GM12872 (cell line): ENCODE results near the gene LRRTM3.

Experiments used
- CTCF ChIP-seq: IDR thresholded peaks from 3 replicates; pipeline ENCODE4 v1.5.1; 2011; ENCODE audit warnings: low read depth, mild to moderate bottlenecking, low read length, moderate library complexity; ENCODE audit not compliant: insufficient read depth

Gene LRRTM3

GRCh38 chr10:66980246-66980815 lies 54.5 kb downstream of the LRRTM3 start:
- no peak for TF ChIP-seq CTCF

GRCh38 chr10:66981361-66982052 lies 55.7 kb downstream of the LRRTM3 start:
- no peak for TF ChIP-seq CTCF

- TF ChIP-seq CTCF: no peak
Observed at GRCh38 chr10:66982053-66982420, 56.2 kb downstream of the LRRTM3 start.

DNA sequence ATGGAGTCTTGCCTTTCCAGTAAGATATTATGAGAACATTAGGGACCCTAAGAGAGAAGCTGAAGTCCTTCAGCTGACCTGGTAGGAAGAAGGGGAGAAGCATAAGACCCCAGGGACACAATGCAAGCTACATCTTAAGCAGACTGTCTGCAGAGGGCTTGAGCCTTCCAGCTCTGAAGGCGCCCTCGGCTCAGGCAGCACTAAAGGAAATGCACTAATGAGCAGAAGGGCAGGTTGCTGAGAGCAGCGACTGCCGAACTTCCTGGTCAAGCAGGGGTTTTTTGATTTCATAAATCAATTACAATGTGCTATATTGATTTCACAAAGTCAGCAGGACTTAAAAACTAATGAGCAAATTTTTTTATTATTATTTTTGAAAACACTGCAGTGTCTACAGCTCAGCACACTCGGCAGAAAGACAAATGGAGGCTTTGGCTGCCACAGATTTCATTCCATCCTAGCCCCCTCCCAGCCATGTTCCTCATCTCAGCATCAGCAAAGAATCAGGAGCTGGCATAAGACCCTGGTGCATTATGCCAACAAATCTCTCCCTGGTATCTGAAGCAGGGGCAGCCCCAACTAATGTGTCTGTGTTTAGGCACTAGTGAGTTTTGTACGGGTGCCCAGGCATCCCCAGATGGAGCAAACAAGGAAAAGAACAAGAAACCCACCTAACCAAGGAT lies 57.1 kb downstream of the LRRTM3 start:
- no peak for TF ChIP-seq CTCF

DNA sequence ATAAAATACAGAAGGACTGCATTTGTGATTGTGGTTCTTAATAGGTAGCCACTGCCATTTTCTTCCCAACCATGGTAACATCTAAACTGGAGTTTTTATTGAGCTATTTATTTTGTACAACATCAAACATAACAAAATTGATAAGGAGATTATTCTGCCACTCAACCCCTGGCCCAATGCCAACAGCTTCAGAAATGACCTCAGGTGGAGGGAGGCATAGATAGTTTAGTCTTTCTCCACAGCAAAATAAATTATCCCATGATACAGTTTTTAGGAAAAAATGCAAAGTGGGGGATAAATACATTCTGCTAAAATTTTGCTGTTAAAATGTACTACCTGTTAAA lies 57.6 kb downstream of the LRRTM3 start:
- TF ChIP-seq CTCF: no peak

- no peak for TF ChIP-seq CTCF
Observed at GRCh38 chr10:66990143-66990830, 64.5 kb downstream of the LRRTM3 start.

- TF ChIP-seq CTCF: no peak
Observed at GRCh38 chr10:66996996-66997395, 71.2 kb downstream of the LRRTM3 start.
